Measurements from ENCODE around the gene TMEM254.
"Not testable (repeated sequence)": the region's sequence is repeated elsewhere in the genome, so short reads cannot be mapped to it uniquely, and the experiment has no call there.

The TMEM254 gene

GRCh38 chr10:80077869-80078447 is 507 bp upstream of the TMEM254 start:
- no peak for DNase-seq (ENCODE audit: low read depth)

- DNase-seq (ENCODE audit: low read depth), result no peak
These were observed 851 bp downstream of the TMEM254 start for GRCh38 chr10:80079312-80079719.

GRCh38 chr10:80081026-80081425 is 2.6 kb downstream of the TMEM254 start:
- no peak for DNase-seq (ENCODE audit: low read depth)

GRCh38 chr10:80081801-80082750 is 3.6 kb downstream of the TMEM254 start:
- DNase-seq (ENCODE audit: low read depth), result no peak

- DNase-seq (ENCODE audit: low read depth), result no peak
These were observed 11.7 kb downstream of the TMEM254 start for GRCh38 chr10:80090121-80090520.

GRCh38 chr10:80094231-80094630 is 15.8 kb downstream of the TMEM254 start:
- DNase-seq (ENCODE audit: low read depth), result no peak

GRCh38 chr10:80098272-80098671 is 19.8 kb downstream of the TMEM254 start:
- not testable (repeated sequence) for DNase-seq (ENCODE audit: low read depth)

- DNase-seq (ENCODE audit: low read depth), result not testable (repeated sequence)
These were observed 20.8 kb downstream of the TMEM254 start for GRCh38 chr10:80099295-80099694.

- DNase-seq (ENCODE audit: low read depth), result no peak
These were observed 21.7 kb downstream of the TMEM254 start for GRCh38 chr10:80100116-80100515.

GRCh38 chr10:80100861-80101695 is 22.6 kb downstream of the TMEM254 start:
- DNase-seq (ENCODE audit: low read depth), result no peak

GRCh38 chr10:80104066-80104926 is 25.8 kb downstream of the TMEM254 start:
- peak; percentile 88 for DNase-seq (ENCODE audit: low read depth)

GRCh38 chr10:80108576-80109239 is 30.2 kb downstream of the TMEM254 start:
- DNase-seq (ENCODE audit: low read depth), result no peak

- no peak for DNase-seq (ENCODE audit: low read depth)
These were observed 32.5 kb downstream of the TMEM254 start for GRCh38 chr10:80110986-80111385.

- no peak for DNase-seq (ENCODE audit: low read depth)
These were observed 40.2 kb downstream of the TMEM254 start for GRCh38 chr10:80118669-80119068.

- no peak for DNase-seq (ENCODE audit: low read depth)
These were observed 43.7 kb downstream of the TMEM254 start for GRCh38 chr10:80122110-80122710.

GRCh38 chr10:80122746-80123145 is 44.3 kb downstream of the TMEM254 start:
- no peak for DNase-seq (ENCODE audit: low read depth)

GRCh38 chr10:80126876-80127275 is 48.4 kb downstream of the TMEM254 start:
- no peak for DNase-seq (ENCODE audit: low read depth)

GRCh38 chr10:80131499-80131901 is 53.0 kb downstream of the TMEM254 start:
- no peak for DNase-seq (ENCODE audit: low read depth)

- DNase-seq (ENCODE audit: low read depth), result no peak
These were observed 54.1 kb downstream of the TMEM254 start, which contains the start of gene PLAC9 for GRCh38 chr10:80132299-80133139. TSS of gene PLAC9 (plus strand) at chr10:80132730. CDS start at chr10:80132763, 33 bp downstream.
